NCI-H1105 treated with DMSO at 0.1 percent for 48 hours (cell line): Measurements from ENCODE around the gene DAPK2.

Experiments used
- DNase-seq: peaks from one replicate; lab custom pipeline; 2025; lab: John Stamatoyannopoulos, UW

DAPK2 gene

GRCh38 chr15:63943829-63944680, 102.2 kb downstream of the DAPK2 start:
- no peak for DNase-seq

GRCh38 chr15:63942486-63943365, 103.6 kb downstream of the DAPK2 start:
- peak; percentile 54 for DNase-seq

GRCh38 chr15:63941698-63942465, 104.4 kb downstream of the DAPK2 start:
- no peak for DNase-seq

GRCh38 chr15:63940966-63941620, 105.2 kb downstream of the DAPK2 start:
- DNase-seq = no peak

GRCh38 chr15:63939531-63940130, 106.7 kb downstream of the DAPK2 start:
- no peak for DNase-seq

- DNase-seq = no peak
Observed at GRCh38 chr15:63938486-63939061, 107.7 kb downstream of the DAPK2 start.

GRCh38 chr15:63933522-63933921, 112.8 kb downstream of the DAPK2 start:
- no peak for DNase-seq

GRCh38 chr15:63931556-63931955, 114.7 kb downstream of the DAPK2 start:
- DNase-seq = no peak

- DNase-seq = no peak
Observed at GRCh38 chr15:63930034-63930433, 116.3 kb downstream of the DAPK2 start.

GRCh38 chr15:63928185-63928842, 118.0 kb downstream of the DAPK2 start:
- no peak for DNase-seq

GRCh38 chr15:63923993-63924950, 122.0 kb downstream of the DAPK2 start:
- no peak for DNase-seq

GRCh38 chr15:63922916-63923315, 123.4 kb downstream of the DAPK2 start:
- no peak for DNase-seq

- DNase-seq = no peak
Observed at GRCh38 chr15:63922261-63922904, 123.9 kb downstream of the DAPK2 start.

GRCh38 chr15:63920504-63921175, 125.6 kb downstream of the DAPK2 start:
- DNase-seq = no peak

GRCh38 chr15:63918901-63919348, 127.4 kb downstream of the DAPK2 start:
- DNase-seq = no peak

- DNase-seq = no peak
Observed at GRCh38 chr15:63918317-63918672, 128.0 kb downstream of the DAPK2 start.

- DNase-seq = no peak
Observed at GRCh38 chr15:63917588-63918316, 128.5 kb downstream of the DAPK2 start.
